K562 (cell line): Measurements from ENCODE around the gene LBHD1. TPM values are rescaled to one million over a fixed set of nuclear protein-coding genes. Genes with fewer than 3 reads are reported as not detected.
A peak's percentile ranks its signal among the peaks of the same experiment; 100 is the strongest.

Source experiments
- FOXK2 ChIP-seq, 2 experiments: fragments of 450-650 bp; IDR thresholded peaks in 1 of 2; conservative IDR thresholded peaks in 1 of 2; 2 replicates each; pipeline ENCODE4 v1.6.1; 2016; ENCODE audit warnings: low read depth in 2 of 2, mild to moderate bottlenecking in 1 of 2
- ILF3 ChIP-seq: fragments of 450-650 bp; IDR thresholded peaks from 2 replicates; pipeline ENCODE4 v1.6.1; 2018; ENCODE audit warnings: antibody characterized with exemption, mild to moderate bottlenecking, moderate library complexity, borderline replicate concordance
- IRF2 ChIP-seq: sonication (generic); formaldehyde crosslinking; IDR thresholded peaks from 2 replicates; pipeline ENCODE4 v1.8.1; 2022; ENCODE audit warnings: mild to moderate bottlenecking, missing genetic modification reagents
- POLR2A ChIP-seq: fragments of 450-650 bp; conservative IDR thresholded peaks from 2 replicates; pipeline ENCODE4 v1.6.1; 2016
- SAFB2 ChIP-seq: fragments of 200-400 bp; formaldehyde crosslinking; IDR thresholded peaks from 2 replicates; pipeline ENCODE4 v1.6.1; 2018; ENCODE audit warnings: borderline replicate concordance, low read length, low read depth, moderate library complexity; ENCODE audit not compliant: severe bottlenecking
- SIN3B ChIP-seq: fragments of 450-650 bp; IDR thresholded peaks from 2 replicates; pipeline ENCODE4 v1.6.1; 2017; ENCODE audit warnings: low read depth, mild to moderate bottlenecking, moderate library complexity
- ZKSCAN3 ChIP-seq: fragments of 250-450 bp; sonication (Bioruptor Pico); IDR thresholded peaks from 2 replicates; pipeline ENCODE4 v1.4.0; 2020
- ZNF12 ChIP-seq: sonication (generic); formaldehyde crosslinking; IDR thresholded peaks from 2 replicates; pipeline ENCODE4 v1.4.0; 2020; ENCODE audit warnings: mild to moderate bottlenecking, missing genetic modification reagents
- ZNF347 ChIP-seq: fragments of 450-650 bp; formaldehyde crosslinking; IDR thresholded peaks from 2 replicates; pipeline ENCODE4 v1.4.0; 2020; ENCODE audit warnings: low read depth, mild to moderate bottlenecking, moderate library complexity
- polyA plus RNA-seq, 8 experiments: library from polyadenylated mRNA; depleted of rRNA in 4 of 8; stranded (reverse) in 5 of 8; unstranded in 3 of 8; fragments of >200 nt; fragmentation: Nextera tagmentation in 2 of 8; fragmentation: Illumina TruSeq in 1 of 8; extraction: Ambion mirVana in 2 of 8; extraction: Trizol in 1 of 8; gene quantifications; 2 replicates each; pipeline versions ENCODE4 v1.2.1 to v1.2.3, GENCODE V29; 2011 to 2014; ENCODE audit warnings: inconsistent platforms in 1 of 8, missing spikeins in 1 of 8
- total RNA-seq, 7 experiments: library from RNA; depleted of rRNA in 6 of 7; stranded (reverse); fragments of >200 nt in 6 of 7; fragmentation: Illumina TruSeq in 2 of 7; extraction: Trizol in 2 of 7; gene quantifications; 2 replicates each; pipeline versions ENCODE4 v1.2.1 to v1.2.3, GENCODE V29; 2011 to 2021; ENCODE audit warnings: low replicate concordance in 1 of 7
- TF ChIP-seq, protein P1 (sequence below): sonication (generic); formaldehyde crosslinking; IDR thresholded peaks from 2 replicates; pipeline ENCODE4 v1.8.0; 2022; ENCODE audit warnings: mild to moderate bottlenecking, missing genetic modification reagents
- TF ChIP-seq, protein P2 (sequence below): fragments of 450-650 bp; IDR thresholded peaks from 2 replicates; pipeline ENCODE4 v1.6.1; 2017; ENCODE audit warnings: antibody characterized with exemption, mild to moderate bottlenecking
- TF ChIP-seq, protein P3 (sequence below): fragments of 450-650 bp; conservative IDR thresholded peaks from 2 replicates; pipeline ENCODE4 v1.6.1; 2016; ENCODE audit warnings: missing genetic modification characterization, low read depth, mild to moderate bottlenecking, control low read depth, missing compliant biosample characterization
- TF ChIP-seq, protein P4 (sequence below): sonication (generic); formaldehyde crosslinking; IDR thresholded peaks from 2 replicates; pipeline ENCODE4 v1.8.0; 2023; ENCODE audit warnings: mild to moderate bottlenecking, missing genetic modification reagents

LBHD1 gene
- total and polyA plus RNA-seq, 9 of the 15 experiments (the other 6 are each of a cell fraction or from before 2014, with no cell fraction given): 2.6 to 28.0 (median 12.5) TPM

DNA sequence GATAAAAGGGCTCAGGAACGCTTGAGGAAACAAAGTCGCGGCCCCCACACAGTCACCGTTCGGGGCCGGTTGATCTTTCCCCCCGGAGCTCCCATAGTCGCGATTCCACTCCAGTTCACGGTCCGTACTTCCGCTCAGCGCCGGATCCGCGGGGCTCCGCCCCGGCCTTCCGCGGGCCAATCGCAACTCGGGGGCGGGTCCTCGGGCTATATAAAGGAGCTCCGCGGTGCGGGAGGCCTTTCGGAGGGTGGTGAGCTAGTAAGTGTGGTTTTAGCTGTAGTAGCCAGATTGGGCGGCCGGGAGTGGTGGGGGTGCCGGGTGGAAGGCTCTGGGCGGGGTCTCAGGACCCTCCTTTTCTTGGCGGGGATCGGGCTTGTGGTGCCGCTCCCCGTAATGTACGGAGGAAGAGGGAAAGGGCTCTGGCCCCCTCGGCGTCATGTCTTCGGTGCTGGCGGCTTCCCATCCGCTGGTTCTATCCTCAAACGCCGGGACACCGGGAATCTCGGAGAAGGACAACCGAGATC, 6.9 kb downstream of the LBHD1 start, which contains the start of the genes C11orf98 and CSKMT (continued):
- TF ChIP-seq, protein P1, sequence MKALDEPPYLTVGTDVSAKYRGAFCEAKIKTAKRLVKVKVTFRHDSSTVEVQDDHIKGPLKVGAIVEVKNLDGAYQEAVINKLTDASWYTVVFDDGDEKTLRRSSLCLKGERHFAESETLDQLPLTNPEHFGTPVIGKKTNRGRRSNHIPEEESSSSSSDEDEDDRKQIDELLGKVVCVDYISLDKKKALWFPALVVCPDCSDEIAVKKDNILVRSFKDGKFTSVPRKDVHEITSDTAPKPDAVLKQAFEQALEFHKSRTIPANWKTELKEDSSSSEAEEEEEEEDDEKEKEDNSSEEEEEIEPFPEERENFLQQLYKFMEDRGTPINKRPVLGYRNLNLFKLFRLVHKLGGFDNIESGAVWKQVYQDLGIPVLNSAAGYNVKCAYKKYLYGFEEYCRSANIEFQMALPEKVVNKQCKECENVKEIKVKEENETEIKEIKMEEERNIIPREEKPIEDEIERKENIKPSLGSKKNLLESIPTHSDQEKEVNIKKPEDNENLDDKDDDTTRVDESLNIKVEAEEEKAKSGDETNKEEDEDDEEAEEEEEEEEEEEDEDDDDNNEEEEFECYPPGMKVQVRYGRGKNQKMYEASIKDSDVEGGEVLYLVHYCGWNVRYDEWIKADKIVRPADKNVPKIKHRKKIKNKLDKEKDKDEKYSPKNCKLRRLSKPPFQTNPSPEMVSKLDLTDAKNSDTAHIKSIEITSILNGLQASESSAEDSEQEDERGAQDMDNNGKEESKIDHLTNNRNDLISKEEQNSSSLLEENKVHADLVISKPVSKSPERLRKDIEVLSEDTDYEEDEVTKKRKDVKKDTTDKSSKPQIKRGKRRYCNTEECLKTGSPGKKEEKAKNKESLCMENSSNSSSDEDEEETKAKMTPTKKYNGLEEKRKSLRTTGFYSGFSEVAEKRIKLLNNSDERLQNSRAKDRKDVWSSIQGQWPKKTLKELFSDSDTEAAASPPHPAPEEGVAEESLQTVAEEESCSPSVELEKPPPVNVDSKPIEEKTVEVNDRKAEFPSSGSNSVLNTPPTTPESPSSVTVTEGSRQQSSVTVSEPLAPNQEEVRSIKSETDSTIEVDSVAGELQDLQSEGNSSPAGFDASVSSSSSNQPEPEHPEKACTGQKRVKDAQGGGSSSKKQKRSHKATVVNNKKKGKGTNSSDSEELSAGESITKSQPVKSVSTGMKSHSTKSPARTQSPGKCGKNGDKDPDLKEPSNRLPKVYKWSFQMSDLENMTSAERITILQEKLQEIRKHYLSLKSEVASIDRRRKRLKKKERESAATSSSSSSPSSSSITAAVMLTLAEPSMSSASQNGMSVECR (CRISPR knock-in tag): no peak; the same call in 1 of the 2 replicates
- TF ChIP-seq, protein P2, sequence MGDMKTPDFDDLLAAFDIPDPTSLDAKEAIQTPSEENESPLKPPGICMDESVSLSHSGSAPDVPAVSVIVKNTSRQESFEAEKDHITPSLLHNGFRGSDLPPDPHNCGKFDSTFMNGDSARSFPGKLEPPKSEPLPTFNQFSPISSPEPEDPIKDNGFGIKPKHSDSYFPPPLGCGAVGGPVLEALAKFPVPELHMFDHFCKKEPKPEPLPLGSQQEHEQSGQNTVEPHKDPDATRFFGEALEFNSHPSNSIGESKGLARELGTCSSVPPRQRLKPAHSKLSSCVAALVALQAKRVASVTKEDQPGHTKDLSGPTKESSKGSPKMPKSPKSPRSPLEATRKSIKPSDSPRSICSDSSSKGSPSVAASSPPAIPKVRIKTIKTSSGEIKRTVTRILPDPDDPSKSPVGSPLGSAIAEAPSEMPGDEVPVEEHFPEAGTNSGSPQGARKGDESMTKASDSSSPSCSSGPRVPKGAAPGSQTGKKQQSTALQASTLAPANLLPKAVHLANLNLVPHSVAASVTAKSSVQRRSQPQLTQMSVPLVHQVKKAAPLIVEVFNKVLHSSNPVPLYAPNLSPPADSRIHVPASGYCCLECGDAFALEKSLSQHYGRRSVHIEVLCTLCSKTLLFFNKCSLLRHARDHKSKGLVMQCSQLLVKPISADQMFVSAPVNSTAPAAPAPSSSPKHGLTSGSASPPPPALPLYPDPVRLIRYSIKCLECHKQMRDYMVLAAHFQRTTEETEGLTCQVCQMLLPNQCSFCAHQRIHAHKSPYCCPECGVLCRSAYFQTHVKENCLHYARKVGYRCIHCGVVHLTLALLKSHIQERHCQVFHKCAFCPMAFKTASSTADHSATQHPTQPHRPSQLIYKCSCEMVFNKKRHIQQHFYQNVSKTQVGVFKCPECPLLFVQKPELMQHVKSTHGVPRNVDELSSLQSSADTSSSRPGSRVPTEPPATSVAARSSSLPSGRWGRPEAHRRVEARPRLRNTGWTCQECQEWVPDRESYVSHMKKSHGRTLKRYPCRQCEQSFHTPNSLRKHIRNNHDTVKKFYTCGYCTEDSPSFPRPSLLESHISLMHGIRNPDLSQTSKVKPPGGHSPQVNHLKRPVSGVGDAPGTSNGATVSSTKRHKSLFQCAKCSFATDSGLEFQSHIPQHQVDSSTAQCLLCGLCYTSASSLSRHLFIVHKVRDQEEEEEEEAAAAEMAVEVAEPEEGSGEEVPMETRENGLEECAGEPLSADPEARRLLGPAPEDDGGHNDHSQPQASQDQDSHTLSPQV: no peak
- 0 out of 2 replicates have a peak, but pooled peaks have one; percentile 61 for TF ChIP-seq ZNF12 (CRISPR knock-in tag)
- TF ChIP-seq ZKSCAN3 (CRISPR knock-in tag): no peak
- no peak for TF ChIP-seq ZNF347 (CRISPR knock-in tag)
- no peak for TF ChIP-seq IRF2 (CRISPR knock-in tag)
- 0 out of 4 replicates have a peak, but pooled peaks of 1 of the 2 experiments have one; percentile 17 for TF ChIP-seq FOXK2 (conservative IDR thresholded peaks at IDR 0.05 in 1 of 2, IDR thresholded peaks at IDR 0.05 in 1 of 2; ENCODE audit: low read depth in 2 of 2)
- 0 out of 2 replicates have a peak, but pooled peaks have one; percentile 5 for TF ChIP-seq SIN3B
- no peak for TF ChIP-seq SAFB2
- TF ChIP-seq, protein P3, sequence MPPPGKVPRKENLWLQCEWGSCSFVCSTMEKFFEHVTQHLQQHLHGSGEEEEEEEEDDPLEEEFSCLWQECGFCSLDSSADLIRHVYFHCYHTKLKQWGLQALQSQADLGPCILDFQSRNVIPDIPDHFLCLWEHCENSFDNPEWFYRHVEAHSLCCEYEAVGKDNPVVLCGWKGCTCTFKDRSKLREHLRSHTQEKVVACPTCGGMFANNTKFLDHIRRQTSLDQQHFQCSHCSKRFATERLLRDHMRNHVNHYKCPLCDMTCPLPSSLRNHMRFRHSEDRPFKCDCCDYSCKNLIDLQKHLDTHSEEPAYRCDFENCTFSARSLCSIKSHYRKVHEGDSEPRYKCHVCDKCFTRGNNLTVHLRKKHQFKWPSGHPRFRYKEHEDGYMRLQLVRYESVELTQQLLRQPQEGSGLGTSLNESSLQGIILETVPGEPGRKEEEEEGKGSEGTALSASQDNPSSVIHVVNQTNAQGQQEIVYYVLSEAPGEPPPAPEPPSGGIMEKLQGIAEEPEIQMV (tag): no peak
- TF ChIP-seq, protein P4, sequence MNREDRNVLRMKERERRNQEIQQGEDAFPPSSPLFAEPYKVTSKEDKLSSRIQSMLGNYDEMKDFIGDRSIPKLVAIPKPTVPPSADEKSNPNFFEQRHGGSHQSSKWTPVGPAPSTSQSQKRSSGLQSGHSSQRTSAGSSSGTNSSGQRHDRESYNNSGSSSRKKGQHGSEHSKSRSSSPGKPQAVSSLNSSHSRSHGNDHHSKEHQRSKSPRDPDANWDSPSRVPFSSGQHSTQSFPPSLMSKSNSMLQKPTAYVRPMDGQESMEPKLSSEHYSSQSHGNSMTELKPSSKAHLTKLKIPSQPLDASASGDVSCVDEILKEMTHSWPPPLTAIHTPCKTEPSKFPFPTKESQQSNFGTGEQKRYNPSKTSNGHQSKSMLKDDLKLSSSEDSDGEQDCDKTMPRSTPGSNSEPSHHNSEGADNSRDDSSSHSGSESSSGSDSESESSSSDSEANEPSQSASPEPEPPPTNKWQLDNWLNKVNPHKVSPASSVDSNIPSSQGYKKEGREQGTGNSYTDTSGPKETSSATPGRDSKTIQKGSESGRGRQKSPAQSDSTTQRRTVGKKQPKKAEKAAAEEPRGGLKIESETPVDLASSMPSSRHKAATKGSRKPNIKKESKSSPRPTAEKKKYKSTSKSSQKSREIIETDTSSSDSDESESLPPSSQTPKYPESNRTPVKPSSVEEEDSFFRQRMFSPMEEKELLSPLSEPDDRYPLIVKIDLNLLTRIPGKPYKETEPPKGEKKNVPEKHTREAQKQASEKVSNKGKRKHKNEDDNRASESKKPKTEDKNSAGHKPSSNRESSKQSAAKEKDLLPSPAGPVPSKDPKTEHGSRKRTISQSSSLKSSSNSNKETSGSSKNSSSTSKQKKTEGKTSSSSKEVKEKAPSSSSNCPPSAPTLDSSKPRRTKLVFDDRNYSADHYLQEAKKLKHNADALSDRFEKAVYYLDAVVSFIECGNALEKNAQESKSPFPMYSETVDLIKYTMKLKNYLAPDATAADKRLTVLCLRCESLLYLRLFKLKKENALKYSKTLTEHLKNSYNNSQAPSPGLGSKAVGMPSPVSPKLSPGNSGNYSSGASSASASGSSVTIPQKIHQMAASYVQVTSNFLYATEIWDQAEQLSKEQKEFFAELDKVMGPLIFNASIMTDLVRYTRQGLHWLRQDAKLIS (CRISPR knock-in tag): no peak; the same call in 1 of the 2 replicates
- TF ChIP-seq ILF3: peak; percentile 98
- TF ChIP-seq POLR2A: peak; percentile 100
